ENCODE results near the gene CDKAL1.
A peak's percentile ranks its signal among the peaks of the same experiment; 100 is the strongest.

The CDKAL1 gene

DNA sequence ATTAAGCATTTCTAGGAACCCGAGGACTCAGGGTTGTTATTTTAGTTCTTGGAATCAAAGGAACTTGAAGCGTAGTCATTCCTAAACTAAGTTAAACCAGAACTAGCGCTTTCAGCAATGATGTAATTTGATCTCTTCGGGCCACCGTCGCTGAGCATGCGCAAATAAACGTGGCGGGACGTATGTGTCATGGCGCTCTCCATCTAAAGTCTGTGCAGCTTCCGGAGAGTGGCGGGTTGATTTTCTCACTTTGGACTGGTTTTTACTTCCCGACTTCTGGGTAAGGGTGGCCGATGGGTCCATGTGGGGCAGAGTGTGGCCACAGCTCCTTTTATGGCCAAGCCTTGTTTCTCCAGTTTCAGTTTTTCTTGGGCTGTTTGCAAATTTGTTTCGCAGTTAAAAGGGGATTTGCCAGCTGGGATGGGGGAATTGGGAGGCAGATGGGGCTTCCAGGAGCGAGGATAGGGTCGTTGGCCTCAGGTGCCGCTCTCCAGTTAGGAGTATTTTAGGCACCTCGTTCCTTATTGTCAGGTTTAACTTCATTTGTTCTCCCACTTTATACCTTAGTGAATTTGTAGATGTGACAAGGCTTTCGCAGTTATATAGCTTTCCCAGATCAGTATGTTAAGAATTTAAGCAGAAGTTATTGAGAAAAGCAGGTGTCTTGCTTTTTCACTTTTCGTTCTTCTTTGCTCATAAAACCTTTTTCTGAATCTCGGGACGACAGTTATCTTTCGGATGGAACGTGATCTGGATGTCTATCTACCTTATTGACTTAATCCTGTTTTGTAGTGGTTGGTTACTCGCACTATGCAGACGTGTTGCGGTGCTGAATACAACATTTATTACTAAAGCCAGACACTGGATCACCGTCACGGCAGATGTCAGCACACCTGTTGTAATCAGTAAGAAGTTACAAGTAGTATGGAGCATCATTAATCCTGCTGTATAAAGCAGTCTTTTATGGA lies at the start of gene CDKAL1:
Gene CDKAL1 (plus strand): TSS at position 163 of the 968 bp plus-strand sequence. CDS start 11,894 bp downstream, outside the sequence.
- Histone ChIP-seq H3K36me3 (ENCODE audit: control insufficient read depth, insufficient read depth, low read length) (no peaks in the 10 kb centered on the region), H3K4me3 (replicated peaks; ENCODE audit: low read depth, low read length) (peak within 1 kb of the TSS; percentile 81), H3K27me3 (replicated peaks; ENCODE audit: control insufficient read depth, insufficient read depth, low read length) (no peaks in the 10 kb centered on the region)
- DNase-seq (ENCODE audit: extremely low read depth, insufficient read length): peak; percentile 69
- TF ChIP-seq, protein P1, sequence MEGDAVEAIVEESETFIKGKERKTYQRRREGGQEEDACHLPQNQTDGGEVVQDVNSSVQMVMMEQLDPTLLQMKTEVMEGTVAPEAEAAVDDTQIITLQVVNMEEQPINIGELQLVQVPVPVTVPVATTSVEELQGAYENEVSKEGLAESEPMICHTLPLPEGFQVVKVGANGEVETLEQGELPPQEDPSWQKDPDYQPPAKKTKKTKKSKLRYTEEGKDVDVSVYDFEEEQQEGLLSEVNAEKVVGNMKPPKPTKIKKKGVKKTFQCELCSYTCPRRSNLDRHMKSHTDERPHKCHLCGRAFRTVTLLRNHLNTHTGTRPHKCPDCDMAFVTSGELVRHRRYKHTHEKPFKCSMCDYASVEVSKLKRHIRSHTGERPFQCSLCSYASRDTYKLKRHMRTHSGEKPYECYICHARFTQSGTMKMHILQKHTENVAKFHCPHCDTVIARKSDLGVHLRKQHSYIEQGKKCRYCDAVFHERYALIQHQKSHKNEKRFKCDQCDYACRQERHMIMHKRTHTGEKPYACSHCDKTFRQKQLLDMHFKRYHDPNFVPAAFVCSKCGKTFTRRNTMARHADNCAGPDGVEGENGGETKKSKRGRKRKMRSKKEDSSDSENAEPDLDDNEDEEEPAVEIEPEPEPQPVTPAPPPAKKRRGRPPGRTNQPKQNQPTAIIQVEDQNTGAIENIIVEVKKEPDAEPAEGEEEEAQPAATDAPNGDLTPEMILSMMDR (IDR thresholded peaks at IDR 0.05; ENCODE audit: insufficient read depth, low read length, poor library complexity, severe bottlenecking): no peak

DNA sequence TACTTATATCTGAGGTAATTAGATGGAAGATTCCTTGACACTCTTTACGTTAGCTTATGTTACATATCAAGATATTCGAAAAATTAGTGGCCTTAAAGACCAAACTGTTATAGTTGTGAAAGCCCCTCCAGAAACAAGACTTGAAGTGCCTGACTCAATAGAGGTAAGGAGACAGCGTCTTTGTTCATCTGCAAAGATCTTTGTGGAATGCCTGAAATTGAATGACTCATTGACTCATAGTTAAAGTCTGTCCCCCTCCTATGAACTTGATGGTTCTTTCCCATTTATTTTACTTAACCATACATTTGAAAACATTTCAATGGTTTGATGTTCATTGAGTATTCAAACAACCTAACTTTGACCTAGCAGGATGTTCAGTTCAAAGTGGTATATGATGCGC lies 47.6 kb upstream of the CDKAL1 start:
- DNase-seq (ENCODE audit: extremely low read depth, insufficient read length): no peak
- TF ChIP-seq, protein P1 (IDR thresholded peaks at IDR 0.05; ENCODE audit: insufficient read depth, low read length, poor library complexity, severe bottlenecking): no peak
- no peaks in the 10 kb centered on the region for H3K27me3 ChIP-seq (replicated peaks; ENCODE audit: control insufficient read depth, insufficient read depth, low read length)
- H3K4me3 ChIP-seq (replicated peaks; ENCODE audit: low read depth, low read length): no peak overlapping the region
- H3K36me3 ChIP-seq (ENCODE audit: control insufficient read depth, insufficient read depth, low read length): peaks cover 11% of the 10 kb centered on the region

DNA sequence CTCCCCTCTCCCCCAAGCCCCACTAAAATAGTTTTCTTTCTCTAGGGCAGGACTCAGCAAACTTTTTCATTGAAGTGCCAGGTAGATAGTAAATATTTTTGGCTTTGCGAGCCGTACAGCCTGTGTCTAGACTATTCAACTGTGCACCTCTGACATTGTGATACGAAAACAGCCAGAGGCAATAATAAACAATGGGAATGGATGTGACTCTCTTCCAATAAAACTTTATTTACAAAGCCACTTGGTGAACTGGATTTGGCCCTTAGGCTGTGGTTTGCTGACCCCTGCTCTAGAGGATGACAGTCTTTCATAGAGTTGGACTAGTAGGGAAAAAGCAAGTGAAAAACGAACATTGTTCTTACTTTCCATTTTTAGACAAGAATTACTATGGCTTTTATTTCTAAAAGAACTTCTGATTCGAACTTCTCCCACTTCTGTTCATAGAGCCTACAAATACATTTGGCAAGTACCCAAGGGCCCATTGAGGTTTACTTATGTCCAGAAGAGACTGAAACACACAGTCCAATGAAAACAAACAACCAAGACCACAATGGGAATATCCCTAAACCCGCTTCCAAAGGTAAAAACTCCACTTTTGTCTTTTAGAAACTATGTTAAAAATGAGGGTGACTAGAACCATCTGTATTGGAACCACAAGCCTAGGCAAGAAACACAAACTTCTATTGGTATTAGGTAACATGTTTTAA lies 46.4 kb upstream of the CDKAL1 start:
- DNase-seq (ENCODE audit: extremely low read depth, insufficient read length): no peak
- TF ChIP-seq, protein P1 (IDR thresholded peaks at IDR 0.05; ENCODE audit: insufficient read depth, low read length, poor library complexity, severe bottlenecking): no peak
- H3K4me3 ChIP-seq (replicated peaks; ENCODE audit: low read depth, low read length): no peak overlapping the region
- peaks cover 9% of the 10 kb centered on the region for H3K36me3 ChIP-seq (ENCODE audit: control insufficient read depth, insufficient read depth, low read length)
- H3K27me3 ChIP-seq (replicated peaks; ENCODE audit: control insufficient read depth, insufficient read depth, low read length): no peaks in the 10 kb centered on the region

DNA sequence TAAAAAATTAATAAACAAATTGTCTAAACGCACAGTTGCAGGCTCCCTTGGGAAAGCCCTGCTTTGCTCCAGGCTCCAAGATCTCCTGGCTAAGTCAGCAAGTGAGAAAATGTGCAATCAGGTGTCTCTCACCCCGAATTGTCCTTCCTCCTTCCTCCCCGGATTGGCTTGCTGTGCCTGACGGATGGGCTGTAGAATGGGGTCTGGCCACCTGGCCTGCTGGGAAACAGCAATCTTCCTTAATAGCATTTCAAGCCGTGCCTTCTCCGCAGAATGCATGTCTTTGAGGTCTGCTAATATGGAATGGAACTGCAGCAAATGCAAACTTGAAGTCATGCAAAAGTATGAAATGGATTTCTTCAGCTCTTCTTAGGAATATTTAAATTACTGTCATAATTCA lies 43.7 kb upstream of the CDKAL1 start:
- H3K27me3 ChIP-seq (replicated peaks; ENCODE audit: control insufficient read depth, insufficient read depth, low read length): no peaks in the 10 kb centered on the region
- H3K4me3 ChIP-seq (replicated peaks; ENCODE audit: low read depth, low read length): no peak overlapping the region
- DNase-seq (ENCODE audit: extremely low read depth, insufficient read length): no peak
- H3K36me3 ChIP-seq (ENCODE audit: control insufficient read depth, insufficient read depth, low read length): peaks cover 7% of the 10 kb centered on the region
- TF ChIP-seq, protein P1 (IDR thresholded peaks at IDR 0.05; ENCODE audit: insufficient read depth, low read length, poor library complexity, severe bottlenecking): no peak

DNA sequence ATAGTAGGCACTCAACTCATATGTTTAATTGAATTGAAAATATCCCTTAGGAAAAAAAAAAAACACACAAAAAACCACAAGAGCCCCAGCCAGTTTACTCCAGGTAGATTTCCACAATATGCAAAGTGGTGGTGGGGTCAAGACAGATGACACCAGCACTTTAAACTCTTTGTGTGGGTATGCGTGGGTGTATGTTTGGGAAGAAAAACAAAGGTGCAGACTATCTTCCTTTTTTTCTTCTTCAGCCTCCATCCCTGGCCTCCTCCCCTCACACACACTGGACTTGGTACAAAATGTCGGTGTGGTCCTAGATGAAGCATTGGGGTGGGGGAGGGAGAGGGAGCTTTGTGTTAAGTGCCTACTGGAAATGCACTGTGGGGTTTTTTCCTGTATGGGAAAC lies 42.2 kb upstream of the CDKAL1 start:
- DNase-seq (ENCODE audit: extremely low read depth, insufficient read length): no peak
- H3K4me3 ChIP-seq (replicated peaks; ENCODE audit: low read depth, low read length): no peak overlapping the region
- H3K27me3 ChIP-seq (replicated peaks; ENCODE audit: control insufficient read depth, insufficient read depth, low read length): no peaks in the 10 kb centered on the region
- TF ChIP-seq, protein P1 (IDR thresholded peaks at IDR 0.05; ENCODE audit: insufficient read depth, low read length, poor library complexity, severe bottlenecking): no peak
- H3K36me3 ChIP-seq (ENCODE audit: control insufficient read depth, insufficient read depth, low read length): peaks cover 7% of the 10 kb centered on the region
